ENCODE measurements around the gene ZNF621. TPM values are rescaled to one million over a fixed set of nuclear protein-coding genes. Genes with fewer than 3 reads are reported as not detected.

The ZNF621 gene
- polyA plus RNA-seq, 1 donor (not counting 4 experiments of a cell fraction or from before 2014, with no cell fraction given): 14.3 TPM

GRCh38 chr3:40497288-40497687 lies 27.5 kb upstream of the ZNF621 start:
- dilution Hi-C loops (cut with MboI; ENCODE audit: extremely low pct_ligation_motif_present, low sequenced_read_pairs): no loop called here
- Histone ChIP-seq H3K36me3 (ENCODE audit: control insufficient read depth in 2 of 2, extremely low read depth in 1 of 2, insufficient read depth in 2 of 2, low read length in 2 of 2) (no peaks in the 10 kb centered on the region), H3K4me2 (ENCODE audit: control insufficient read depth, extremely low read depth, insufficient read depth, low read depth, low read length) (no peak overlapping the region), H2AFZ (ENCODE audit: control insufficient read depth, low read length) (no peak overlapping the region), H3K9me1 (ENCODE audit: control insufficient read depth, extremely low read depth, insufficient read depth, low read length) (no peaks in the 10 kb centered on the region), H4K20me1 (ENCODE audit: control insufficient read depth, extremely low read depth, insufficient read depth, low read length) (no peaks in the 10 kb centered on the region), H3K4me3 (ENCODE audit: control insufficient read depth in 2 of 3, extremely low read depth in 1 of 3, insufficient read depth in 2 of 3, low read depth in 1 of 3, low read length in 3 of 3) (no peak overlapping the region), H3K27me3 (ENCODE audit: control insufficient read depth, extremely low read depth, insufficient read depth, low read length) (no peaks in the 10 kb centered on the region), H3K79me2 (ENCODE audit: control insufficient read depth, insufficient read depth, low read length) (no peaks in the 10 kb centered on the region), H3K9me3 (ENCODE audit: control insufficient read depth, low read depth, low read length) (no peaks in the 10 kb centered on the region), H3K27ac (ENCODE audit: control insufficient read depth, insufficient read depth, low read length) (no peak overlapping the region), H3K4me1 (ENCODE audit: control insufficient read depth, extremely low read depth, insufficient read depth, low read length) (no peaks in the 10 kb centered on the region), H3K9ac (ENCODE audit: control insufficient read depth, extremely low read depth, insufficient read depth, low read length) (no peak overlapping the region)
- TF ChIP-seq CTCF (optimal IDR thresholded peaks at IDR 0.05 in 1 of 3, IDR thresholded peaks at IDR 0.05 in 1 of 3, conservative IDR thresholded peaks at IDR 0.05 in 1 of 3; ENCODE audit: extremely low read depth in 1 of 3, insufficient read depth in 2 of 3, low read length in 3 of 3) (no peak), EZH2 (IDR thresholded peaks at IDR 0.05; ENCODE audit: low read length) (no peak)
- FAIRE-seq: no peak
- DNase-seq (ENCODE audit: low read depth, low spot score): no peak

- no peak for FAIRE-seq
- dilution Hi-C loops (cut with MboI; ENCODE audit: extremely low pct_ligation_motif_present, low sequenced_read_pairs): no loop called here
Observed at GRCh38 chr3:40499952-40500351, 24.8 kb upstream of the ZNF621 start.

More at GRCh38 chr3:40499952-40500351, 24.8 kb upstream of the ZNF621 start:
- H3K27ac ChIP-seq (ENCODE audit: control insufficient read depth, insufficient read depth, low read length): no peak overlapping the region
- no peaks in the 10 kb centered on the region for H3K79me2 ChIP-seq (ENCODE audit: control insufficient read depth, insufficient read depth, low read length)
- TF ChIP-seq CTCF (optimal IDR thresholded peaks at IDR 0.05 in 1 of 3, IDR thresholded peaks at IDR 0.05 in 1 of 3, conservative IDR thresholded peaks at IDR 0.05 in 1 of 3; ENCODE audit: extremely low read depth in 1 of 3, insufficient read depth in 2 of 3, low read length in 3 of 3): no peak
- no peak for TF ChIP-seq EZH2 (IDR thresholded peaks at IDR 0.05; ENCODE audit: low read length)
- H3K27me3 ChIP-seq (ENCODE audit: control insufficient read depth, extremely low read depth, insufficient read depth, low read length): no peaks in the 10 kb centered on the region
- H3K9me1 ChIP-seq (ENCODE audit: control insufficient read depth, extremely low read depth, insufficient read depth, low read length): no peaks in the 10 kb centered on the region
- peaks cover 8% of the 10 kb centered on the region for H3K4me1 ChIP-seq (ENCODE audit: control insufficient read depth, extremely low read depth, insufficient read depth, low read length)
- H3K36me3 ChIP-seq (ENCODE audit: control insufficient read depth in 2 of 2, extremely low read depth in 1 of 2, insufficient read depth in 2 of 2, low read length in 2 of 2): no peaks in the 10 kb centered on the region
- no peak for DNase-seq (ENCODE audit: low read depth, low spot score)
- H3K9ac ChIP-seq (ENCODE audit: control insufficient read depth, extremely low read depth, insufficient read depth, low read length): no peak overlapping the region
- H3K9me3 ChIP-seq (ENCODE audit: control insufficient read depth, low read depth, low read length): no peaks in the 10 kb centered on the region
- H3K4me3 ChIP-seq (ENCODE audit: control insufficient read depth in 2 of 3, extremely low read depth in 1 of 3, insufficient read depth in 2 of 3, low read depth in 1 of 3, low read length in 3 of 3): no peak overlapping the region
- H4K20me1 ChIP-seq (ENCODE audit: control insufficient read depth, extremely low read depth, insufficient read depth, low read length): no peaks in the 10 kb centered on the region
- H2AFZ ChIP-seq (ENCODE audit: control insufficient read depth, low read length): no peak overlapping the region
- no peak overlapping the region for H3K4me2 ChIP-seq (ENCODE audit: control insufficient read depth, extremely low read depth, insufficient read depth, low read depth, low read length)
